ENCODE results near the gene PPP1R9B. TPM values are rescaled to one million over a fixed set of nuclear protein-coding genes. Genes with fewer than 3 reads are reported as not detected.
A peak's percentile ranks its signal among the peaks of the same experiment; 100 is the strongest.

Gene PPP1R9B
- total and polyA plus RNA-seq, 2 of the 8 experiments (the other 6 are each of a cell fraction or from before 2014, with no cell fraction given) = 5.2 to 13.1 TPM

- WGBS, 2 experiments (ENCODE audit: extremely low coverage in 1 of 2, insufficient coverage in 1 of 2, insufficient read length in 1 of 2, insufficient replicate concordance in 2 of 2, low coverage in 1 of 2, low lambda C conversion rate in 2 of 2, missing lambda C conversion rate in 1 of 2) = 87% methylated on average over 4 of the region's 4 CpGs; no CpG with 5 or more reads in 1 of the 2 experiments
- TF ChIP-seq POLR2AphosphoS5 (IDR thresholded peaks at IDR 0.05; ENCODE audit: low read depth, low read length) (no peak), CEBPB (IDR thresholded peaks at IDR 0.05; ENCODE audit: low read depth, low read length) (no peak), SRF (IDR thresholded peaks at IDR 0.05; ENCODE audit: low read depth, low read length) (no peak), ZNF274 (IDR thresholded peaks at IDR 0.05; ENCODE audit: borderline replicate concordance, extremely low read depth, low read length) (no peak), NANOG (IDR thresholded peaks at IDR 0.05; ENCODE audit: insufficient read depth, low read depth, low read length, poor library complexity, severe bottlenecking) (no peak), TAF1 (IDR thresholded peaks at IDR 0.05; ENCODE audit: low read depth, low read length) (no peak), RFX5 (IDR thresholded peaks at IDR 0.05; ENCODE audit: borderline replicate concordance, low read depth, low read length) (no peak), RXRA (IDR thresholded peaks at IDR 0.05; ENCODE audit: insufficient read depth, low read depth, low read length) (no peak), GABPA (IDR thresholded peaks at IDR 0.05; ENCODE audit: borderline replicate concordance, insufficient read depth, low read length) (no peak), SIX5 (IDR thresholded peaks at IDR 0.05; ENCODE audit: low read depth, low read length) (no peak), SIN3A (conservative IDR thresholded peaks at IDR 0.05 in 1 of 2, IDR thresholded peaks at IDR 0.05 in 1 of 2; ENCODE audit: low read depth in 1 of 2, low read length in 2 of 2) (no peak), CBX8 (IDR thresholded peaks at IDR 0.05; ENCODE audit: borderline replicate concordance, low read depth, low read length) (no peak), HDAC6 (IDR thresholded peaks at IDR 0.05; ENCODE audit: low read depth, low read length) (no peak), KDM5A (IDR thresholded peaks at IDR 0.05; ENCODE audit: low read length) (no peak)
These were observed 13.4 kb downstream of the PPP1R9B start for GRCh38 chr17:50137042-50137441.

More at GRCh38 chr17:50137042-50137441, 13.4 kb downstream of the PPP1R9B start:
- H2BK5ac ChIP-seq (ENCODE audit: low read depth, low read length) = peak overlapping the region; percentile 35; the same call in 1 of the 2 replicates
- no peak overlapping the region for H2BK12ac ChIP-seq (ENCODE audit: low read depth, low read length)
- no peaks in the 10 kb centered on the region for H3K9me3 ChIP-seq (ENCODE audit: insufficient read depth in 2 of 2, low read depth in 1 of 2, low read length in 1 of 2)
- no peak overlapping the region for H2AK5ac ChIP-seq (ENCODE audit: low read depth, low read length)
- H3K4me2 ChIP-seq (ENCODE audit: insufficient read depth in 1 of 2, low read depth in 2 of 2, low read length in 2 of 2) = no peak overlapping the region
- H2BK15ac ChIP-seq (ENCODE audit: low read length) = no peak overlapping the region
- H3K56ac ChIP-seq (replicated peaks; ENCODE audit: insufficient read length, low read depth, low read length) = no peak overlapping the region
- H3K79me1 ChIP-seq (ENCODE audit: low read depth, low read length) = no peaks in the 10 kb centered on the region
- H3K23me2 ChIP-seq (ENCODE audit: low read depth, low read length) = no peaks in the 10 kb centered on the region
- H4K20me1 ChIP-seq (replicated peaks in 1 of 2; ENCODE audit: control insufficient read depth in 1 of 2, insufficient read depth in 2 of 2, low read length in 2 of 2) = peaks cover 0 to 6% of the 10 kb centered on the region in 2 experiments
- H4K5ac ChIP-seq (ENCODE audit: insufficient read length, low read depth, low read length) = no peak overlapping the region
- FAIRE-seq (no peak), DNase-seq (ENCODE audit: low read depth in 1 of 2, low spot score in 2 of 2) (no peak)
- no peak overlapping the region for H3K23ac ChIP-seq (ENCODE audit: insufficient read length)
- H2BK20ac ChIP-seq (ENCODE audit: low read length) = no peak overlapping the region
- H2AFZ ChIP-seq (ENCODE audit: low read length) = no peak overlapping the region
- peaks cover 8 to 28% (median 17%) of the 10 kb centered on the region in 4 experiments for H3K4me1 ChIP-seq (replicated peaks in 1 of 4; ENCODE audit: control insufficient read depth in 3 of 4, insufficient read depth in 4 of 4, low read length in 3 of 4)
- ChIA-PET CTCF (ENCODE audit: partially characterized antibody) (interaction anchor here (0.6 to 21.6 kb wide), 10 partner anchors 12 to 160 kb away, joined by 3 to 299 read pairs (median 8); partner anchors contain the start of genes PDK2, PPP1R9B and SGCA), POLR2A (ENCODE audit: partially characterized antibody) (interaction anchor here (0.8 to 1.1 kb wide), 2 partner anchors 9 to 10 kb away, joined by 4 to 5 read pairs; no protein-coding TSS in a partner anchor)
- no peak overlapping the region; a peak in 1 of 7 replicates for H3K9ac ChIP-seq (replicated peaks in 1 of 4; ENCODE audit: extremely low read depth in 1 of 4, low read depth in 3 of 4, low read length in 3 of 4)
- peaks cover 0 to 4% (median 0%) of the 10 kb centered on the region in 4 experiments; a peak in 3 of 7 replicates for H3K27me3 ChIP-seq (replicated peaks in 1 of 4; ENCODE audit: control insufficient read depth in 3 of 4, extremely low read depth in 1 of 4, insufficient read depth in 3 of 4, low read length in 3 of 4)
- H3K79me2 ChIP-seq (ENCODE audit: control insufficient read depth in 1 of 2, insufficient read depth in 2 of 2, low read length in 2 of 2) = no peaks in the 10 kb centered on the region
- no peak overlapping the region for H3K4ac ChIP-seq (replicated peaks; ENCODE audit: insufficient read length, low read depth, low read length)
- no peak overlapping the region for H3K27ac ChIP-seq (ENCODE audit: low read depth, low read length)
- peaks cover 3 to 14% (median 13%) of the 10 kb centered on the region in 4 experiments; a peak in 5 of 8 replicates for H3K36me3 ChIP-seq (ENCODE audit: control insufficient read depth in 2 of 4, insufficient read depth in 4 of 4, low read length in 3 of 4)
- no peak overlapping the region for H3K18ac ChIP-seq (ENCODE audit: extremely low read depth, low read length)
- no peak overlapping the region for H3K4me3 ChIP-seq (ENCODE audit: extremely low read depth in 1 of 4, insufficient read depth in 2 of 4, low read depth in 3 of 4, low read length in 4 of 4)
- no peak overlapping the region for H3K14ac ChIP-seq (ENCODE audit: insufficient read length)
- no peak overlapping the region for H4K8ac ChIP-seq (ENCODE audit: extremely low read depth, insufficient read depth, low read length)
- no peak overlapping the region for H2BK120ac ChIP-seq (replicated peaks; ENCODE audit: low read depth, low read length)
- no peak overlapping the region for H4K91ac ChIP-seq (replicated peaks; ENCODE audit: insufficient read length, low read length)
